Measurements from ENCODE around the gene METTL23.

DNA sequence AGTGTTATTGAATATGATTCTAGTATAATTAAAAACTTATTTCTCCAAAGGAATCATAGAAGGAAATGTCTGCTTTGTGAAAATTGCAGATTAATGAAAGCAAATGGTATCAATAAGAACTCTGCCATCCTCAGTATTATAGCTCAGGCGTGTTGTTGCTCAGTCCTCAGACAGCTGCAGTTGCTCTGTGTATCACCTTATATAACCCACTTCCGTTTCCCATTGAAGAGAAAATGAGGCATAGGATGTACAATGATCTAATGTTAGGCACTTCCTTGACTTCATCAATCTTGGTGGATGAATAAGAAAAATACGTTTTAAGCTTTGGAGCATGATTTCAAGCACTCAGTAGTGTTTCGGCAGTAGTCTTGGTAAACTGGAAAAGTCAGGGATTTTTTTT lies 25.4 kb downstream of the METTL23 start:
- TF ChIP-seq, protein P1, sequence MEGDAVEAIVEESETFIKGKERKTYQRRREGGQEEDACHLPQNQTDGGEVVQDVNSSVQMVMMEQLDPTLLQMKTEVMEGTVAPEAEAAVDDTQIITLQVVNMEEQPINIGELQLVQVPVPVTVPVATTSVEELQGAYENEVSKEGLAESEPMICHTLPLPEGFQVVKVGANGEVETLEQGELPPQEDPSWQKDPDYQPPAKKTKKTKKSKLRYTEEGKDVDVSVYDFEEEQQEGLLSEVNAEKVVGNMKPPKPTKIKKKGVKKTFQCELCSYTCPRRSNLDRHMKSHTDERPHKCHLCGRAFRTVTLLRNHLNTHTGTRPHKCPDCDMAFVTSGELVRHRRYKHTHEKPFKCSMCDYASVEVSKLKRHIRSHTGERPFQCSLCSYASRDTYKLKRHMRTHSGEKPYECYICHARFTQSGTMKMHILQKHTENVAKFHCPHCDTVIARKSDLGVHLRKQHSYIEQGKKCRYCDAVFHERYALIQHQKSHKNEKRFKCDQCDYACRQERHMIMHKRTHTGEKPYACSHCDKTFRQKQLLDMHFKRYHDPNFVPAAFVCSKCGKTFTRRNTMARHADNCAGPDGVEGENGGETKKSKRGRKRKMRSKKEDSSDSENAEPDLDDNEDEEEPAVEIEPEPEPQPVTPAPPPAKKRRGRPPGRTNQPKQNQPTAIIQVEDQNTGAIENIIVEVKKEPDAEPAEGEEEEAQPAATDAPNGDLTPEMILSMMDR (IDR thresholded peaks at IDR 0.05), result no peak
- no peak for TF ChIP-seq POLR2A (IDR thresholded peaks at IDR 0.05)
